ENCODE measurements around the gene SRGAP2B. TPM values are rescaled to one million over a fixed set of nuclear protein-coding genes. Genes with fewer than 3 reads are reported as not detected.
"Not testable (repeated sequence)": the region's sequence is repeated elsewhere in the genome, so short reads cannot be mapped to it uniquely, and the experiment has no call there.

The SRGAP2B gene
- total and polyA plus RNA-seq, 2 of the 4 experiments (the other 2 are of a cell fraction) = 15.9 to 50.7 TPM

DNA sequence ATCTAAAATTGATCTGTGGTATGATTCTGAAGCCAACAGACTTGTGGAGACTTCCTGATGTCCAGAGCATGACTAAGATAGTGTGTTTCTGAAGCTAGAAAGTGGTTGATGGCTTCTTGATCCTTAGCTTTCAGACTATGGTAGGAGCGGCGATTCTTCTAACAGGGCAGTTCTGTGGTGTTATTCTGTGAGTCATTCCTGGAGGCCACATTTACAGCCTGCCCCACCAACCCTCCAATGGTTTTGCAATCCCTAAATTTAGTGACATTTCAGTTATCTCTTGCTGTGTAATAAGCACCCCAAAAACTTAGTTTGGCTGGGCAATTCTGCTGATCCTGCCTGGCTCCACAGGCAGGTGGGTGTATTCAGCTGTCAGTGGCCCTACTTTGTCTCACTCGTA lies 24.7 kb upstream of the SRGAP2B start:
- intact Hi-C loops (cut with micrococcal nuclease); CTCF ChIA-PET: not testable (repeated sequence)

GRCh38 chr1:145115587-145116493 lies 20.7 kb upstream of the SRGAP2B start:
- H2AK9ac ChIP-seq (replicated peaks; ENCODE audit: low read depth, low read length, poor library complexity); H3K23ac ChIP-seq (ENCODE audit: low read depth, low read length); H4K91ac ChIP-seq (ENCODE audit: insufficient read depth, low read depth, low read length); H4K8ac ChIP-seq (ENCODE audit: low read depth in 2 of 2, low read length in 2 of 2); H2BK5ac ChIP-seq (ENCODE audit: low read depth, low read length, poor library complexity, severe bottlenecking); H3K4me1 ChIP-seq (ENCODE audit: control insufficient read depth, insufficient read depth, low read length); CTCF ChIA-PET; H3K9ac ChIP-seq (ENCODE audit: low read depth, low read length); in situ Hi-C loops (cut with MboI; ENCODE audit: low sequenced_read_pairs); H3K36me3 ChIP-seq (ENCODE audit: control insufficient read depth, insufficient read depth, low read length); H3K56ac ChIP-seq (ENCODE audit: extremely low read depth, insufficient read depth, low read length); BruUV-seq (replicated peaks); DNase-seq; H2BK120ac ChIP-seq (ENCODE audit: low read depth, low read length); H3K4me2 ChIP-seq (ENCODE audit: low read depth, low read length); H2AK5ac ChIP-seq (ENCODE audit: low read depth, low read length); H2AFZ ChIP-seq (replicated peaks; ENCODE audit: low read length, poor library complexity); H4K5ac ChIP-seq (ENCODE audit: low read depth, low read length); intact Hi-C loops (cut with micrococcal nuclease); H2BK15ac ChIP-seq (ENCODE audit: low read depth, low read length); H3K27ac ChIP-seq (ENCODE audit: insufficient read depth, low read length); H3K4ac ChIP-seq (ENCODE audit: low read depth, low read length); H3K9me3 ChIP-seq (ENCODE audit: control insufficient read depth, insufficient read depth, low read length); H3K18ac ChIP-seq (ENCODE audit: low read depth, low read length); dilution Hi-C loops (cut with HindIII; ENCODE audit: low sequenced_read_pairs, unreplicated experiment); H3K79me1 ChIP-seq (ENCODE audit: low read depth in 1 of 2, low read length in 2 of 2); H2BK20ac ChIP-seq (ENCODE audit: low read depth, low read length); H3K9me1 ChIP-seq (ENCODE audit: insufficient read depth, low read length); H3K14ac ChIP-seq (replicated peaks; ENCODE audit: low read depth, low read length); H3K27me3 ChIP-seq (ENCODE audit: control insufficient read depth, insufficient read depth, low read length); H3K4me3 ChIP-seq (ENCODE audit: insufficient read depth, low read depth, low read length); POLR2A ChIA-PET (ENCODE audit: unreplicated experiment); H4K20me1 ChIP-seq (ENCODE audit: insufficient read depth, low read length): not testable (repeated sequence)
- no CpG with 5 or more reads among the region's 6 CpGs for whole genome bisulfite sequencing, 2 experiments (ENCODE audit: extremely low coverage in 2 of 2, insufficient read length in 1 of 2)
- ATAC-seq (ENCODE audit: low read depth) = peak; percentile 85

More for the DNA sequence above, 24.7 kb upstream of the SRGAP2B start:
- no CpG with 5 or more reads among the region's 3 CpGs for WGBS, 2 experiments (ENCODE audit: extremely low coverage in 2 of 2, insufficient read length in 1 of 2)
- H2BK120ac ChIP-seq (ENCODE audit: low read depth, low read length); H4K91ac ChIP-seq (ENCODE audit: insufficient read depth, low read depth, low read length); H2BK5ac ChIP-seq (ENCODE audit: low read depth, low read length, poor library complexity, severe bottlenecking); H3K23ac ChIP-seq (ENCODE audit: low read depth, low read length); H3K4me3 ChIP-seq (ENCODE audit: insufficient read depth, low read depth, low read length); H3K9ac ChIP-seq (ENCODE audit: low read depth, low read length); H3K18ac ChIP-seq (ENCODE audit: low read depth, low read length); H3K36me3 ChIP-seq (ENCODE audit: control insufficient read depth, insufficient read depth, low read length); H3K79me1 ChIP-seq (ENCODE audit: low read depth in 1 of 2, low read length in 2 of 2); H3K4ac ChIP-seq (ENCODE audit: low read depth, low read length); H2BK20ac ChIP-seq (ENCODE audit: low read depth, low read length); H4K8ac ChIP-seq (ENCODE audit: low read depth in 2 of 2, low read length in 2 of 2); H4K5ac ChIP-seq (ENCODE audit: low read depth, low read length); H3K9me3 ChIP-seq (ENCODE audit: control insufficient read depth, insufficient read depth, low read length); dilution Hi-C loops (cut with HindIII; ENCODE audit: low sequenced_read_pairs, unreplicated experiment); H2AK9ac ChIP-seq (replicated peaks; ENCODE audit: low read depth, low read length, poor library complexity); H2AK5ac ChIP-seq (ENCODE audit: low read depth, low read length); POLR2A ChIA-PET (ENCODE audit: unreplicated experiment); H3K9me1 ChIP-seq (ENCODE audit: insufficient read depth, low read length); H2BK15ac ChIP-seq (ENCODE audit: low read depth, low read length); BruUV-seq (replicated peaks); H3K14ac ChIP-seq (replicated peaks; ENCODE audit: low read depth, low read length); H2AFZ ChIP-seq (replicated peaks; ENCODE audit: low read length, poor library complexity); H3K56ac ChIP-seq (ENCODE audit: extremely low read depth, insufficient read depth, low read length); H3K4me1 ChIP-seq (ENCODE audit: control insufficient read depth, insufficient read depth, low read length); H3K4me2 ChIP-seq (ENCODE audit: low read depth, low read length); H3K27me3 ChIP-seq (ENCODE audit: control insufficient read depth, insufficient read depth, low read length); H3K27ac ChIP-seq (ENCODE audit: insufficient read depth, low read length); DNase-seq; H4K20me1 ChIP-seq (ENCODE audit: insufficient read depth, low read length); in situ Hi-C loops (cut with MboI; ENCODE audit: low sequenced_read_pairs): not testable (repeated sequence)
- ATAC-seq (ENCODE audit: low read depth) = peak; percentile 18
